ENCODE measurements around the gene PCGF3. TPM values are rescaled to one million over a fixed set of nuclear protein-coding genes. Genes with fewer than 3 reads are reported as not detected.

The PCGF3 gene
- total and polyA plus RNA-seq, 10 of the 15 experiments (the other 5 are each of a cell fraction or from before 2014, with no cell fraction given), result 2.2 to 43.8 (median 15.9) TPM

DNA sequence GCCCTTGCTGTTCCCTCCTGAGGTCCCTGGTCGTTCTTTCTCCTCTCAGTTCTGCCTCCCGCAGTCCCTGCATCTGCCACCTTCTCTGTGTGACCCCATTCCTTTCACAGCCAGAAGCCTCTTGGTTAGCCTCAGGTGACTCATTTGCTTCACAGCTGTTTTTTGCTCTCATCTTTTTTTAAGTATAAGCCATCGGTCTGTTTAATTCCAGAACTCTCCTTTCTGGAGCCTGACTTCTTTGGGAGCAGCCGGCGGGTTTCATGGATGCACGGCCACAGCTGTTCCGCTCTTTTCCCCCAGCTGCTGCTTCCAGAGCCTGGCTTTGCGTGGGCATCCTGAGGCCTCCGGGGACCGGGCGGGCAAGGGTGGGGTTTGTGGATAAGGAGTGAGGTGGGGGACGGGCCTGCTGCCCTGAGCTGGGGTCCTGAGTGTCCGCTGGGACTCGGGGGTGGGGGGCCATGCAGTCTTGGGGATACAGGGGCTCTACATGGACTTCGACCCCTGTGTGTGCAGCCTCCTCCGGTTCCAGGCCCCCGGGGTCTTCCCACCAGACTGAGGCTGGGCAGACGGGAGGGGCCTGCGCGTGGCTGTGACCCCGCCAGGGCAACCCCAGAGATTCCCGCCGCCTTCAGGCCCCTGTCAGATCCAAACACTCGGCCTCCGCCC is 46.7 kb downstream of the PCGF3 start:
- POLR2A ChIA-PET, result no interaction called here
- TF ChIP-seq, protein P1, sequence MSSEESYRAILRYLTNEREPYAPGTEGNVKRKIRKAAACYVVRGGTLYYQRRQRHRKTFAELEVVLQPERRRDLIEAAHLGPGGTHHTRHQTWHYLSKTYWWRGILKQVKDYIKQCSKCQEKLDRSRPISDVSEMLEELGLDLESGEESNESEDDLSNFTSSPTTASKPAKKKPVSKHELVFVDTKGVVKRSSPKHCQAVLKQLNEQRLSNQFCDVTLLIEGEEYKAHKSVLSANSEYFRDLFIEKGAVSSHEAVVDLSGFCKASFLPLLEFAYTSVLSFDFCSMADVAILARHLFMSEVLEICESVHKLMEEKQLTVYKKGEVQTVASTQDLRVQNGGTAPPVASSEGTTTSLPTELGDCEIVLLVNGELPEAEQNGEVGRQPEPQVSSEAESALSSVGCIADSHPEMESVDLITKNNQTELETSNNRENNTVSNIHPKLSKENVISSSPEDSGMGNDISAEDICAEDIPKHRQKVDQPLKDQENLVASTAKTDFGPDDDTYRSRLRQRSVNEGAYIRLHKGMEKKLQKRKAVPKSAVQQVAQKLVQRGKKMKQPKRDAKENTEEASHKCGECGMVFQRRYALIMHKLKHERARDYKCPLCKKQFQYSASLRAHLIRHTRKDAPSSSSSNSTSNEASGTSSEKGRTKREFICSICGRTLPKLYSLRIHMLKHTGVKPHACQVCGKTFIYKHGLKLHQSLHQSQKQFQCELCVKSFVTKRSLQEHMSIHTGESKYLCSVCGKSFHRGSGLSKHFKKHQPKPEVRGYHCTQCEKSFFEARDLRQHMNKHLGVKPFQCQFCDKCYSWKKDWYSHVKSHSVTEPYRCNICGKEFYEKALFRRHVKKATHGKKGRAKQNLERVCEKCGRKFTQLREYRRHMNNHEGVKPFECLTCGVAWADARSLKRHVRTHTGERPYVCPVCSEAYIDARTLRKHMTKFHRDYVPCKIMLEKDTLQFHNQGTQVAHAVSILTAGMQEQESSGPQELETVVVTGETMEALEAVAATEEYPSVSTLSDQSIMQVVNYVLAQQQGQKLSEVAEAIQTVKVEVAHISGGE (CRISPR knock-in tag; IDR thresholded peaks at IDR 0.05), result no peak
- TF ChIP-seq, protein P2, sequence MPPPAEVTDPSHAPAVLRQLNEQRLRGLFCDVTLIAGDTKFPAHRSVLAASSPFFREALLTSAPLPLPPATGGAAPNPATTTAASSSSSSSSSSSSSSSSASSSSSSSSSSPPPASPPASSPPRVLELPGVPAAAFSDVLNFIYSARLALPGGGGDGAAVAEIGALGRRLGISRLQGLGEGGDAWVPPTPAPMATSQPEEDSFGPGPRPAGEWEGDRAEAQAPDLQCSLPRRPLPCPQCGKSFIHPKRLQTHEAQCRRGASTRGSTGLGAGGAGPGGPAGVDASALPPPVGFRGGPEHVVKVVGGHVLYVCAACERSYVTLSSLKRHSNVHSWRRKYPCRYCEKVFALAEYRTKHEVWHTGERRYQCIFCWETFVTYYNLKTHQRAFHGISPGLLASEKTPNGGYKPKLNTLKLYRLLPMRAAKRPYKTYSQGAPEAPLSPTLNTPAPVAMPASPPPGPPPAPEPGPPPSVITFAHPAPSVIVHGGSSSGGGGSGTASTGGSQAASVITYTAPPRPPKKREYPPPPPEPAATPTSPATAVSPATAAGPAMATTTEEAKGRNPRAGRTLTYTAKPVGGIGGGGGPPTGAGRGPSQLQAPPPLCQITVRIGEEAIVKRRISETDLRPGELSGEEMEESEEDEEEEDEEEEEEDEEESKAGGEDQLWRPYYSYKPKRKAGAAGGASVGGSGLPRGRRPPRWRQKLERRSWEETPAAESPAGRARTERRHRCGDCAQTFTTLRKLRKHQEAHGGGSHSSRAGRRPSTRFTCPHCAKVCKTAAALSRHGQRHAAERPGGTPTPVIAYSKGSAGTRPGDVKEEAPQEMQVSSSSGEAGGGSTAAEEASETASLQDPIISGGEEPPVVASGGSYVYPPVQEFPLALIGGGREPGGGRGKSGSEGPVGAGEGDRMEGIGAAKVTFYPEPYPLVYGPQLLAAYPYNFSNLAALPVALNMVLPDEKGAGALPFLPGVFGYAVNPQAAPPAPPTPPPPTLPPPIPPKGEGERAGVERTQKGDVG (CRISPR knock-in tag; IDR thresholded peaks at IDR 0.05), result no peak
- TF ChIP-seq HCFC1 (IDR thresholded peaks at IDR 0.05; ENCODE audit: low read length) (no peak), ESRRA (IDR thresholded peaks at IDR 0.05; ENCODE audit: low read length) (no peak), NR2F1 (conservative IDR thresholded peaks at IDR 0.05) (no peak), SMC3 (IDR thresholded peaks at IDR 0.05; ENCODE audit: borderline replicate concordance, low read length) (no peak), CBX3 (IDR thresholded peaks at IDR 0.05; ENCODE audit: borderline replicate concordance, low read depth) (no peak), NR2C1 (IDR thresholded peaks at IDR 0.05) (no peak), NFYA (IDR thresholded peaks at IDR 0.05; ENCODE audit: borderline replicate concordance, low read depth, low read length) (no peak), HDAC6 (IDR thresholded peaks at IDR 0.05; ENCODE audit: unreplicated experiment) (no peak), JUND (IDR thresholded peaks at IDR 0.05; ENCODE audit: low read depth, low read length) (no peak), POU2F2 (IDR thresholded peaks at IDR 0.05; ENCODE audit: borderline replicate concordance, low read depth, low read length) (no peak), MTA2 (IDR thresholded peaks at IDR 0.05; ENCODE audit: low read depth) (no peak)
- TF ChIP-seq, protein P3, sequence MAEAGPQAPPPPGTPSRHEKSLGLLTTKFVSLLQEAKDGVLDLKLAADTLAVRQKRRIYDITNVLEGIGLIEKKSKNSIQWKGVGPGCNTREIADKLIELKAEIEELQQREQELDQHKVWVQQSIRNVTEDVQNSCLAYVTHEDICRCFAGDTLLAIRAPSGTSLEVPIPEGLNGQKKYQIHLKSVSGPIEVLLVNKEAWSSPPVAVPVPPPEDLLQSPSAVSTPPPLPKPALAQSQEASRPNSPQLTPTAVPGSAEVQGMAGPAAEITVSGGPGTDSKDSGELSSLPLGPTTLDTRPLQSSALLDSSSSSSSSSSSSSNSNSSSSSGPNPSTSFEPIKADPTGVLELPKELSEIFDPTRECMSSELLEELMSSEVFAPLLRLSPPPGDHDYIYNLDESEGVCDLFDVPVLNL (IDR thresholded peaks at IDR 0.05; ENCODE audit: low read depth, low read length), result no peak
- H3K27me3 ChIP-seq (replicated peaks in 1 of 2; ENCODE audit: control insufficient read depth in 2 of 2, insufficient read depth in 2 of 2, low read length in 1 of 2), result no peaks in the 10 kb centered on the region
- no TSS peak for BruUV-seq (replicated peaks)
- no peak overlapping the region for H3K4me3 ChIP-seq
- no peak overlapping the region for H3K9ac ChIP-seq (ENCODE audit: control insufficient read depth, insufficient read depth, low read length)
- H3K36me3 ChIP-seq (ENCODE audit: control insufficient read depth in 2 of 2, insufficient read depth in 2 of 2, low read length in 1 of 2), result peaks cover 11 to 19% of the 10 kb centered on the region in 2 experiments; a peak in 3 of 4 replicates
- in situ Hi-C loops (cut with MboI), result no loop called here
- SMC1A ChIA-PET (ENCODE audit: uncharacterized antibody, unreplicated experiment), result no interaction called here
- FAIRE-seq (no peak), ATAC-seq (no peak), DNase-seq (ENCODE audit: low read depth, low spot score) (no peak)
- CTCF ChIA-PET, result interaction anchor here (1.7 kb wide), 1 partner anchor 10 kb away, joined by 8 read pairs; no protein-coding TSS in a partner anchor
- WGBS (ENCODE audit: insufficient coverage, insufficient replicate concordance, low lambda C conversion rate, missing lambda C conversion rate), result 95% methylated on average over 20 of the region's 25 CpGs
- H4K20me1 ChIP-seq (ENCODE audit: control insufficient read depth, insufficient read depth), result no peaks in the 10 kb centered on the region
- H2AFZ ChIP-seq (ENCODE audit: control insufficient read depth, low read depth, low read length), result no peak overlapping the region
- intact Hi-C loops (cut with micrococcal nuclease; ENCODE audit: unreplicated experiment), result no loop called here
- H3K79me2 ChIP-seq (ENCODE audit: control insufficient read depth, insufficient read depth, low read length), result no peaks in the 10 kb centered on the region
- H3K4me1 ChIP-seq (ENCODE audit: control insufficient read depth, insufficient read depth, low read length), result no peaks in the 10 kb centered on the region
- H3K4me2 ChIP-seq (ENCODE audit: control insufficient read depth, insufficient read depth), result no peak overlapping the region
- RAD21 ChIA-PET (ENCODE audit: unreplicated experiment), result no interaction called here
- H3K9me3 ChIP-seq (replicated peaks; ENCODE audit: control insufficient read depth, insufficient read depth, low read length), result no peaks in the 10 kb centered on the region
- no peak overlapping the region for H3K27ac ChIP-seq (ENCODE audit: control insufficient read depth, insufficient read depth)

Measured in GM12878 (cell line).